ENCODE measurements around the gene FHOD3.

- TF ChIP-seq CTCF (conservative IDR thresholded peaks at IDR 0.05; ENCODE audit: low read length): no peak
- TF ChIP-seq EZH2phosphoT487 (IDR thresholded peaks at IDR 0.05; ENCODE audit: borderline replicate concordance): no peak
Observed at GRCh38 chr18:36326771-36327170, 29.3 kb downstream of the FHOD3 start.
